HEK293 (cell line): Measurements from ENCODE around the gene CCNY.

Experiments
- CTCF ChIP-seq: fragments of 450-650 bp; formaldehyde crosslinking; IDR thresholded peaks from 2 replicates; pipeline ENCODE4 v1.5.1; 2016; ENCODE audit warnings: missing biosample characterization, missing genetic modification characterization
- SCRT2 ChIP-seq: fragments of 450-650 bp; formaldehyde crosslinking; IDR thresholded peaks from 2 replicates; pipeline ENCODE4 v1.5.1; 2016; ENCODE audit warnings: missing biosample characterization, missing genetic modification characterization
- TRIM28 ChIP-seq: IDR thresholded peaks from 2 replicates; pipeline ENCODE4 v1.6.1; 2011; ENCODE audit warnings: low read length, control low read depth, borderline replicate concordance
- ZNF366 ChIP-seq: fragments of 450-650 bp; formaldehyde crosslinking; conservative IDR thresholded peaks from 2 replicates; pipeline ENCODE4 v1.5.1; 2016; ENCODE audit warnings: missing biosample characterization, missing genetic modification characterization
- TF ChIP-seq, protein P1 (sequence below): fragments of 450-650 bp; formaldehyde crosslinking; IDR thresholded peaks from 2 replicates; pipeline ENCODE4 v1.5.1; 2016; ENCODE audit warnings: missing biosample characterization, missing genetic modification characterization

- no peak for TF ChIP-seq TRIM28
- TF ChIP-seq CTCF, result no peak
- TF ChIP-seq SCRT2, result no peak
- TF ChIP-seq ZNF366 (tag by site-specific recombination), result no peak
- TF ChIP-seq, protein P1, sequence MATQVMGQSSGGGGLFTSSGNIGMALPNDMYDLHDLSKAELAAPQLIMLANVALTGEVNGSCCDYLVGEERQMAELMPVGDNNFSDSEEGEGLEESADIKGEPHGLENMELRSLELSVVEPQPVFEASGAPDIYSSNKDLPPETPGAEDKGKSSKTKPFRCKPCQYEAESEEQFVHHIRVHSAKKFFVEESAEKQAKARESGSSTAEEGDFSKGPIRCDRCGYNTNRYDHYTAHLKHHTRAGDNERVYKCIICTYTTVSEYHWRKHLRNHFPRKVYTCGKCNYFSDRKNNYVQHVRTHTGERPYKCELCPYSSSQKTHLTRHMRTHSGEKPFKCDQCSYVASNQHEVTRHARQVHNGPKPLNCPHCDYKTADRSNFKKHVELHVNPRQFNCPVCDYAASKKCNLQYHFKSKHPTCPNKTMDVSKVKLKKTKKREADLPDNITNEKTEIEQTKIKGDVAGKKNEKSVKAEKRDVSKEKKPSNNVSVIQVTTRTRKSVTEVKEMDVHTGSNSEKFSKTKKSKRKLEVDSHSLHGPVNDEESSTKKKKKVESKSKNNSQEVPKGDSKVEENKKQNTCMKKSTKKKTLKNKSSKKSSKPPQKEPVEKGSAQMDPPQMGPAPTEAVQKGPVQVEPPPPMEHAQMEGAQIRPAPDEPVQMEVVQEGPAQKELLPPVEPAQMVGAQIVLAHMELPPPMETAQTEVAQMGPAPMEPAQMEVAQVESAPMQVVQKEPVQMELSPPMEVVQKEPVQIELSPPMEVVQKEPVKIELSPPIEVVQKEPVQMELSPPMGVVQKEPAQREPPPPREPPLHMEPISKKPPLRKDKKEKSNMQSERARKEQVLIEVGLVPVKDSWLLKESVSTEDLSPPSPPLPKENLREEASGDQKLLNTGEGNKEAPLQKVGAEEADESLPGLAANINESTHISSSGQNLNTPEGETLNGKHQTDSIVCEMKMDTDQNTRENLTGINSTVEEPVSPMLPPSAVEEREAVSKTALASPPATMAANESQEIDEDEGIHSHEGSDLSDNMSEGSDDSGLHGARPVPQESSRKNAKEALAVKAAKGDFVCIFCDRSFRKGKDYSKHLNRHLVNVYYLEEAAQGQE, result no peak
Measured at GRCh38 chr10:35367982-35368381, 31.7 kb downstream of the CCNY start.
